Right hindlimb (tissue), 1 donor: ENCODE data around the gene NMNAT2.
"Not testable (repeated sequence)": the region's sequence is repeated elsewhere in the genome, so short reads cannot be mapped to it uniquely, and the experiment has no call there.

Source experiments
- DNase-seq: peaks from one replicate; pipeline ENCODE4 v3.0.0-alpha.2; 2018

The NMNAT2 gene

DNA sequence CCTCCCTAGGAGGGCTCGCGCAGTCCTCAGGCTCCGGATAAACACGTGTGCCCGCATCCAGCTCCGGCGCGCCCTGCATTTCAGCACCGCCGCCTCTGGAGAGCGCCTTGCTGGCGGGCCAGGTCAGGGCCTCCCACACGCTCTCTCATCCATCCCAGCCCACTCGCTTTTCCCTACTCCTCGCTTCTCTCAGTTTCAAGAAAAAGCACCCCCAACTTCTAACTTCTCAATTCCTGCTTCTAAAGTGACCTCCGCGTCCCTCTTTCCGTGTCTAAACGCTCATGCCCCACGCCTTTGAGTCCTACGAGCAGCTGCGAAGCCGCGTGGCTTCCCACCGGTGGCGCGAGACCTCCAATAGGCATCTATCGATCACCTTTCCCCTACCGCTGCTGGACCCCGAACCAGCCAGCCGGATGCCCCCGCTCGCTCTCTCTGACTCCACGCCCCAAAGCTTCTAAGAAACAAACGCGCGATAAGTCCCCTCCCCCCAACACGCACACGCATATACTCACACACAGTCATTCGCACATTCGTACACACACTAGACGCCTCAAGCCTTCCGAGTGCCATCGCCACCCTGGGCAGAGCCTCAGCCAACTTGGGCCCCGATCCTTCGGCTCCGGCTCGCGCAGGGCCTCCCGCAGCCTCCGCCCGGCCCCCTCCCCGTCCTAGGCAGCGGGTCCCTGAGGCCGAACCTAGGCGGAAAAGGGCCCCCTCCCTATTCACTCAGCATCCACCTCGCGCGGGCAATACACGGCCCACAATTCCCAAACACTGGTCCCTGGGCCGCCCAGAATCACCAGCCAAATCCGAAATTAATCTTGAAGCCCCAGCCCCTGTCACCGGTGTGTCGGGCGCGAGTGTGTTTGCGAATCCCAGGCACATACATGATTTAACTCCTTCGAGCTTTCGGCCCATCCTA lies 1.1 kb downstream of the NMNAT2 start:
- DNase-seq = peak; percentile 87

GRCh38 chr1:183414365-183414764 lies 3.8 kb downstream of the NMNAT2 start:
- DNase-seq = no peak

DNA sequence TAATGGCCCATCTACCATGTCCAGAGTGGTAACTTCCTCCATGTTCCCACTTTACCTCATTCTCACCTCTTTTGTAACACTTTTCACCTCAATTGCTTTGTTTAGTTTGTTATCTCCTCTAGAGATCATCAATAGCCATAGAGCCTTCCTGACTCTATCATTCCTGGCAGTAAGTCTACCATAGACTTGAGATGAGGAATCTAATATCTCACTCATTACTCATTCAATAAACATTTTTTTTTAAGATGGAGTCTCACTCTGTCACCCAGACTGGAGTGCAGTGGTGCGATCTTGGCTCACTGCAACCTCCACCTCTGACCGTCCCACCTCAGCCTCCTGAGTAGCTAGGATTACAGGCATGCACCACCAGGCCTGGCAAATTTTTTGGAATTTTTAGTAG lies 7.1 kb downstream of the NMNAT2 start:
- no peak for DNase-seq

- DNase-seq = no peak
These were observed 10.2 kb downstream of the NMNAT2 start for GRCh38 chr1:183407961-183408360.

DNA sequence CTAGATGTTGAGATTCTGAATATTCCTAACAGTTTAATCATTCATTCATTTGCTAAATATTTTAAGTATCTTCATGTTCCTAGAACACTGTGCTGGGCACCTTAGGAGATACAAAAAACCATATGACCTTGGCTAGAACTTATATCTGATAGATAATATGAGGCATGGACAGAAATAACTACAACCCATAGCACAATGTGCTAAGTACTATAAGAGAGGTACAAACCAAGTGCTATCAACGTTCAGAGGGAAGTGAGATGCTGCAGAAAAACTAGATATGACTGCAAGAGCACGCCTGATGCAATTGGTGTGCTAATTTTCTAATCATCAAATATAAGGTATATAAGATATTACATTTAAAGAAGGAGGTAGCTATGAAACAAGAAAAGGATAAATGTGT lies 10.7 kb downstream of the NMNAT2 start:
- no peak for DNase-seq

DNA sequence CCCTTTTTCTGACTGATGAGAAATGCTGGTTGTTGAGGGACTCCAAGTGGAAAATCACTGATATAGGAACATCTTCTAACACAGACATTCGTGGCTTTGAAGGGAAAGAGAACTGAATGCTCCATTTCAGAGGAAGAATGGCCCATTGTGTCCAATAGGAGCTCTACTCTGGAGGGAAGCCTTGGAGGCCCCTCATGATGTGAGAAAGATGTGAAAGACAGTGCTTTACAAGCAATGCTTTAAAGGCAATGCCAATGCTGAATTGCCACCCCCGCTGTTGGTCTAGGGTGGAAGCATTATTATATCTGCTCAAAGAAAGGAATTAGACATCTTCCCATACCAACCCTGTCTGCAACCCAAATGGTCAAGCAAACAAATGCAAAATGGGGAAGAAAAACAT lies 13.7 kb downstream of the NMNAT2 start:
- no peak for DNase-seq

GRCh38 chr1:183403498-183403897 lies 14.7 kb downstream of the NMNAT2 start:
- no peak for DNase-seq

GRCh38 chr1:183401565-183401964 lies 16.6 kb downstream of the NMNAT2 start:
- not testable (repeated sequence) for DNase-seq

GRCh38 chr1:183394435-183394834 lies 23.7 kb downstream of the NMNAT2 start:
- no peak for DNase-seq

DNA sequence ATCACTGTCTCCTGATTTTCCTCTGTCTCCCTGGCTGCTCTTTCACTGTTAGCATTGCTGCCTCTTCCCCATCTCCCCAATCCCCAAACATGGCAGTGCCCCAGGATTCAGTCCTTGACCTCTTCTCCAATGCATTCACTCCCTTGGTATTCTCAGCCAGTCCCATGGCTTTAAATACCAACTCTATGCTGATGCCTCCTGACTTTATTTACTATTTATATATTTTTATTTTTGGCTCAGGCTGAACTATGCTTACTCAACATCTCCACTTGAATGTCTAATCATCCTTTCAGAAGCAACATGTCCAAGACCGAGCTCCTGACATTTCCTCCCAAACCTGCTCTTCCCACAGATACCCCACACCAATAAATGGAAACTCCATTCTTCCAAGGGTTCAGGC lies 26.3 kb downstream of the NMNAT2 start:
- no peak for DNase-seq

DNA sequence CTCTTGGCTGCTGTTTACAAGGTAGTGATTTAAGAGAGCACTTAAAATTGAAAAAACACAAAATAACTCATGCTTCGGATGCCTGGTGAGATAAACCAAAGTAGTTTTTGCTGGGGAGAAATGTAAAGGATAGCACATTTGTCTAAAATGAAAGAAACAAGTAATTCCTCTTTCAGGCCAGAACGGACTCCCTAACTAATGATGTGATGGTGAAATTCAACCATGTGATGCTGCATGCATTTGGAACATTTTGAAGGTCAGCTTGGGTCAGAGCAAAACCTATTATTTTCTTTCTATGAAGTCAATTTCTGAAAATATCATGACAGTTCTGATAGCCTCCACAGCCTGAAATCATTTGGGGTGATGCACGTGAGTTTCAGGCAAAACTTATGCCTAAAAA lies 27.6 kb downstream of the NMNAT2 start:
- no peak for DNase-seq

GRCh38 chr1:183388735-183389134 lies 29.4 kb downstream of the NMNAT2 start:
- DNase-seq = no peak

DNA sequence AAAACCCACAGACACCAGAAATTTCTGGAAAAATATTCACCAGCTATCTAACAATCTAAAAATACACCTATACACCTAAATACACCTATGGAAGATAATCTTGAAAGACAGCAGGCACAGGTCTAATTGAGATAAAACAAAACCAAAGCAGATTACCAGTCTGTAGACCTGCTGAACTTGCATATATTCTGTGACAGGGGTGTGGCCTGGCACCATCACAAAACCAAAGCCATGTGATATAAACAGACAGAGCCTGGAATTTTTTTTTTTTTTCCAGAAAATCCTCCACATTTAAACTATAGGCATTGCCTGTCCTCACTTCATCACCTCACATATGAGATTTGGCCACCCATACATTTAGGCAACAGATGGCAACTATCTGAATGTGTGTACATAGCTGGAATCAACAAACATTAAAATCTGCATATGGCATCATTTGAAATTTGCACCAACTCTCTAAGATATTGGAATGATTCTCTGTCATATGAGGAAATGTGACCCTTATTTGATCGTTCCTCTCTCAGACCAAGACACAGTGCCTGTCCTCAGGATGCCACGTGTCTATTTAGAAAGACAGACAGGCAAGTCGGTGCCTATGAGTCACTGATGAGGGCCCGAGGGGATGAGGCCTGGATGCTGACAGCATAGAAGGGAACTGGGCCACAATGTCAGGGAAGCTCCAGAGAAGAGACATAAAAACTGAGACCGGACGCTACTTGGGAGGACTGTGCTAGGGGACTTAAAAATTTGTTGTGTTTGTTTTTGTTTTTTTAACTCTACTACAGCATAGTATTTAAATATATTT lies 32.6 kb downstream of the NMNAT2 start:
- DNase-seq = no peak

DNA sequence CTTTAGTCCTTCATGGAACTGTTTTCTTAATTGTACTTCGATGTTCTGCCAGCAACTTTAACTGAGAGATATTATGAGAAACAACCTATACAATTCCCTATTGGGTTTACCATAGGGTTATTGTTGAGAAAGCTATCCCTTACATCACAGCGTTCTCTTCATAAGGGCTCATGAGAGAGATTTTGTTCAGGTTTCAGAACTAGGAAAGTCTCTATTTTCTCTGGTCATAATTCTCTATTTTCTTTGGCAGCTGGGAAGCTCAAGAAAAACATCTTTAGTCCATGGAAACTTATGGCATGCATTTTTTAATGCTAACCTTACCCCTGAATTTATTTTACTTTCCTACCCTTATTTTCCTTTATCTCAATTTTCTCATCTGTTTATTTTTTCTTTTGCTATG lies 38.2 kb downstream of the NMNAT2 start:
- no peak for DNase-seq

DNA sequence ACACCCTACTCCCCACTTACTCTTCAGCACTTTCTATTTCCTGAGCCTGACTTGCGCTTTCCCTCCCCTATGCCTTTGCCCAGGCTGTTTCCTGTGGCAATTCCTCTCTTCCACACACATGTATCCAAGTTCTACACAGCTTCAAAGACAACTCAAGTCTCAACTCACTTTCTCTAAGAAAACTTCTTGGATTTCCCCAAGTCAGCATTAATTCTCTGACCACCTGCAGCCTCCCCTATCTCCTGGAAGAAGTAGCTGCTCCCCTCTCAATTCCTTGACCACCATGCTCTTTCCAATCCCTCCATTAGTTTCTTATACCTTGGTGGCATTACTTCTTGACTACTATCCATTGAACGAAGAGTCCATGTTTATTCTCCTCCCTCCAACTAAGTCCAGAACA lies 42.8 kb downstream of the NMNAT2 start:
- no peak for DNase-seq

- DNase-seq = no peak
These were observed 43.4 kb downstream of the NMNAT2 start for GRCh38 chr1:183374825-183375224.

- DNase-seq = no peak
These were observed 45.5 kb downstream of the NMNAT2 start for GRCh38 chr1:183372586-183373230.

- no peak for DNase-seq
These were observed 47.7 kb downstream of the NMNAT2 start for GRCh38 chr1:183370399-183371058.

- no peak for DNase-seq
These were observed 49.7 kb downstream of the NMNAT2 start for GRCh38 chr1:183368213-183369108.

DNA sequence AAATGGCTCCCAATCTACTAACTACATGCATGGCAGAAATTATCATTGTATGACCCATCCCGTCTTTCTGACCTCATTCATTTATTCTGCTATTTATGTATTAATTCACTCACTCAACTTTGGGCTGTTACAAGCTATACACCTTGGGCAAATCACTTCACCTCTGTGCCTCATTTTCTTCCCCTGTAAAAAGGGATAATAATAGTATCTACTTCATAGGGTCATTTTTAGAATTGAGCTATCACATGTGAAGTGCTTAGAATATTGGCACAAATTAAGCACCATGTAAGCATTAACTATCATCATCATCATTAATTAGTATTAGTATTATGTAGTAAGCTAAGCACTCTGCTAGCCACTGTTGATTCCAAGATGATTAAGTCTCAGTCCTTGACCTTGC lies 52.1 kb downstream of the NMNAT2 start:
- DNase-seq = no peak

- no peak for DNase-seq
These were observed 52.5 kb downstream of the NMNAT2 start for GRCh38 chr1:183365676-183366075.

DNA sequence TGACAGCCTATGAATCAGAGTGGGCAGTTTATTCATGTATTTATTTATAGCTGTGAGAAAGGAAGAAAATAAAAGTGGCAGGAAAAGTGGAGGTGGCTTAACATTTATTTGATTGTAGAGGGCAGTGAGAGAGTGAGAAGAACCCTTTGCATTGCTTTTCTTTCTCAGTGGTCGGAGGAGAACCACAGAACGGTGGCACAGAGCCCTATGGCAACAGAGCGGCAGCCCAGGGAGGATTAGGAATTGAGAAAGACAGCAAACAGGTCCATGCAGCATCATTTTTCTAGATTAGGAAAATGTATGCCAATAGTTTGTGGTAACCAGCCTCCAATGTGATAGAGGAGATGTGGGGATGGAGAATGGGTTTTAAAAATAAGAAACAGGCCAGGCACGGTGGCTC lies 53.1 kb downstream of the NMNAT2 start:
- DNase-seq = no peak
